LNCaP clone FGC (cell line): ENCODE measurements around the gene OTOP2.

Experiments
- DNase-seq: peaks from one replicate; pipeline ENCODE4 v3.0.0-alpha.2; 2011; ENCODE audit warnings: low read depth
- H3K4me3 ChIP-seq: 2 replicates; pipeline ENCODE4 v1.5.1; 2011; ENCODE audit warnings: mild to moderate bottlenecking, low read depth, low read length, control low read depth
- TF ChIP-seq, protein P1 (sequence below): IDR thresholded peaks from 2 replicates; pipeline ENCODE4 v1.5.1; 2012; ENCODE audit warnings: mild to moderate bottlenecking; ENCODE audit not compliant: control insufficient read depth, insufficient read depth; ENCODE audit errors: extremely low read depth

Gene OTOP2

GRCh38 chr17:74892013-74892841 is 31.8 kb upstream of the OTOP2 start:
- no peak overlapping the region for H3K4me3 ChIP-seq
- no peak for DNase-seq

GRCh38 chr17:74892974-74893911 is 30.8 kb upstream of the OTOP2 start, which contains the start of gene FADS6:
TSS of gene FADS6 (minus strand) at chr17:74893633. CDS start at chr17:74893595, 38 bp downstream.
- TF ChIP-seq, protein P1, sequence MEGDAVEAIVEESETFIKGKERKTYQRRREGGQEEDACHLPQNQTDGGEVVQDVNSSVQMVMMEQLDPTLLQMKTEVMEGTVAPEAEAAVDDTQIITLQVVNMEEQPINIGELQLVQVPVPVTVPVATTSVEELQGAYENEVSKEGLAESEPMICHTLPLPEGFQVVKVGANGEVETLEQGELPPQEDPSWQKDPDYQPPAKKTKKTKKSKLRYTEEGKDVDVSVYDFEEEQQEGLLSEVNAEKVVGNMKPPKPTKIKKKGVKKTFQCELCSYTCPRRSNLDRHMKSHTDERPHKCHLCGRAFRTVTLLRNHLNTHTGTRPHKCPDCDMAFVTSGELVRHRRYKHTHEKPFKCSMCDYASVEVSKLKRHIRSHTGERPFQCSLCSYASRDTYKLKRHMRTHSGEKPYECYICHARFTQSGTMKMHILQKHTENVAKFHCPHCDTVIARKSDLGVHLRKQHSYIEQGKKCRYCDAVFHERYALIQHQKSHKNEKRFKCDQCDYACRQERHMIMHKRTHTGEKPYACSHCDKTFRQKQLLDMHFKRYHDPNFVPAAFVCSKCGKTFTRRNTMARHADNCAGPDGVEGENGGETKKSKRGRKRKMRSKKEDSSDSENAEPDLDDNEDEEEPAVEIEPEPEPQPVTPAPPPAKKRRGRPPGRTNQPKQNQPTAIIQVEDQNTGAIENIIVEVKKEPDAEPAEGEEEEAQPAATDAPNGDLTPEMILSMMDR, result no peak
- DNase-seq, result no peak
- H3K4me3 ChIP-seq, result no peak within 1 kb of the TSS

More at GRCh38 chr17:74892013-74892841, 31.8 kb upstream of the OTOP2 start:
- TF ChIP-seq, protein P1, result no peak

- TF ChIP-seq, protein P1, result no peak
- no peak overlapping the region for H3K4me3 ChIP-seq
- no peak for DNase-seq
Observed at GRCh38 chr17:74893936-74894671, 30.0 kb upstream of the OTOP2 start.

- H3K4me3 ChIP-seq, result no peak overlapping the region
- no peak for DNase-seq
- TF ChIP-seq, protein P1, result no peak
Observed at GRCh38 chr17:74898376-74898946, 25.6 kb upstream of the OTOP2 start.

- DNase-seq, result no peak
- H3K4me3 ChIP-seq, result no peak overlapping the region
- TF ChIP-seq, protein P1, result no peak
Observed at GRCh38 chr17:74900208-74900607, 23.9 kb upstream of the OTOP2 start.

DNA sequence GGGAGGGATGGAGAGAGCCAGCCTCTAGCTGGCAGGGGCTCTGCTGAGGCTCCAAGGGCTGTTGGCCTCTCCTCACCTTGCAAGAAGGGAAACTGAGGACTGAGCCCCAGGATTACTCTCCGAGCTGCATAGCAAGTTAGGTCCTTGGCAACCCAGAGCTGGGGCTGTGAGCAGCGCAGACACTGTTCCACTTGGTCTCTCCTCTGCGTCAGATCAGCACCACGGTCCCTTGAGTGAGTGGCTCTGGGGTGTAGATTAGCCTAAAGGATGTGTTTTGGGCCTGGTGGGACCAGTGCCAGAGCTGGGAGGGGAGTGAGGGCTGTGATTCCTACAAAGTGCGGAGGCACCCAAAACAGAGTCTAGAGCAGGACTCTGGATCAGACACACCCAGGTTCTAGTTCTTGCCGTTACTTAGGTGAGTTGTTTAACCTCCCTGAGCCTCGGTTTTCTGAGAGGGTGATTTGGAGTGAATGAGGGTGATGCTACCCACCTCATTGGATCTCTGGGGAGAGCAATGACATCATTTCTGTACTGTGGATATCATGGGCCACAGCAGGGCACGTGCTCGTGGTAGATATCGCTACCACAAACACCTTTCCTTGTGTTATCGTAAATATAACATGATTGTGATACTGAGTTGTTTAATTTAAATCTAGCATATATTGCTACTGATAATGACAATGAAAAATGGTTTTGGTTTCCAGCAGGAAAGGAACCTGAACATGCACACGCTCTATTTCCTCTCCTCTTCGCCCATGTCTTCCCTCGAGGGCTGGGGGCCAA is 22.5 kb upstream of the OTOP2 start:
- H3K4me3 ChIP-seq, result no peak overlapping the region
- TF ChIP-seq, protein P1, result no peak
- no peak for DNase-seq
